Esophagus muscularis mucosa (tissue), 4 donors: ENCODE results near the gene CENPO. TPM values are rescaled to one million over a fixed set of nuclear protein-coding genes. Genes with fewer than 3 reads are reported as not detected.

Source experiments
- DNase-seq: peaks from one replicate; pipeline ENCODE4 v3.0.0-alpha.2; 2017; ENCODE audit errors: extremely low spot score
- H3K27ac ChIP-seq, 4 donors: fragments of 200-600 bp; sonication (generic); replicated peaks in 1 of 4; 1 replicate in 3 of 4; 2 replicates in 1 of 4; pipeline ENCODE4 v1.5.1; 2016 to 2019; ENCODE audit warnings: mild to moderate bottlenecking in 1 of 4
- H3K27me3 ChIP-seq, 4 donors: fragments of 200-600 bp; sonication (generic); one replicate each; pipeline versions ENCODE4 v1.5.1 to v1.6.0; 2016 to 2019
- H3K36me3 ChIP-seq, 4 donors: fragments of 200-600 bp; sonication (generic); one replicate each; pipeline ENCODE4 v1.5.1; 2016 to 2019
- H3K4me1 ChIP-seq, 4 donors: fragments of 200-600 bp; sonication (generic); one replicate each; pipeline ENCODE4 v1.5.1; 2016 to 2019
- H3K4me3 ChIP-seq, 4 donors: fragments of 200-600 bp; sonication (generic); 1 replicate in 2 of 4; 2 replicates in 2 of 4; pipeline ENCODE4 v1.5.1; 2016 to 2019; ENCODE audit warnings: mild to moderate bottlenecking in 4 of 4, moderate library complexity in 1 of 4
- H3K9me3 ChIP-seq, 4 donors: fragments of 200-600 bp; sonication (generic); 1 replicate in 3 of 4; 2 replicates in 1 of 4; pipeline ENCODE4 v1.5.1; 2016 to 2019
- CTCF ChIP-seq, 3 experiments: fragments of 200-600 bp in 2 of 3; fragments of 450-650 bp in 1 of 3; sonication (generic) in 2 of 3; IDR thresholded peaks; one replicate each; pipeline ENCODE4 v1.5.1; 2017 to 2019; ENCODE audit warnings: antibody characterized with exemption in 3 of 3, mild to moderate bottlenecking in 2 of 3, moderate library complexity in 1 of 3
- EP300 ChIP-seq: sonication (generic); formaldehyde crosslinking; IDR thresholded peaks from one replicate; pipeline ENCODE4 v1.6.1; 2017; ENCODE audit warnings: antibody characterized with exemption
- POLR2A ChIP-seq: fragments of 450-650 bp; IDR thresholded peaks from one replicate; pipeline ENCODE4 v1.6.1; 2017; ENCODE audit warnings: antibody characterized with exemption, moderate library complexity, mild to moderate bottlenecking, low read depth
- POLR2AphosphoS5 ChIP-seq, 2 donors: sonication (generic); formaldehyde crosslinking; IDR thresholded peaks; one replicate each; pipeline ENCODE4 v1.6.1; 2017; ENCODE audit warnings: antibody characterized with exemption in 2 of 2
- WGBS: methylation state at CpG from one replicate; pipeline ENCODE4 v1.1.5; 2018; 5-methylcytosine and 5-hydroxymethylcytosine counted together
- intact Hi-C: fragments of 100-400 bp; cut with DNase I; formaldehyde crosslinking; loops from one replicate; pipeline ENCODE4 v1.15.1; 2023
- total RNA-seq, 4 donors: library from RNA; depleted of rRNA; stranded (reverse); fragments of >200 nt; gene quantifications; one replicate each; pipeline versions ENCODE4 v1.1.0 to v1.2.1, GENCODE V29; 2016

CENPO gene
- total RNA-seq, 4 donors from 2014 or later = 1.2 to 2.7 (median 1.4) TPM

- H3K36me3 ChIP-seq = peaks cover 0 to 18% (median 6%) of the 10 kb centered on the region in 4 donors
- no peak overlapping the region for H3K4me3 ChIP-seq
- H3K27me3 ChIP-seq = no peaks in the 10 kb centered on the region
- peaks cover 8 to 11% (median 10%) of the 10 kb centered on the region in 4 donors for H3K4me1 ChIP-seq
- H3K27ac ChIP-seq = no peak overlapping the region
- no peaks in the 10 kb centered on the region for H3K9me3 ChIP-seq
- DNase-seq = no peak
- 78% methylated on average over 17 of the region's 17 CpGs for WGBS
- intact Hi-C loops = loop anchor here (1.0 kb wide), 1 partner anchor 419 kb away; no protein-coding TSS in a partner anchor
- no peak for TF ChIP-seq EP300
- TF ChIP-seq POLR2A = no peak
- no peak for TF ChIP-seq POLR2AphosphoS5 (IDR thresholded peaks at IDR 0.05)
- no peak for TF ChIP-seq CTCF (IDR thresholded peaks at IDR 0.05)
Observed at GRCh38 chr2:24828238-24828996, 35.2 kb downstream of the CENPO start.

- H3K4me3 ChIP-seq = no peak overlapping the region
- no peak for TF ChIP-seq CTCF (IDR thresholded peaks at IDR 0.05)
- no peak for TF ChIP-seq POLR2A
- no peak for TF ChIP-seq POLR2AphosphoS5 (IDR thresholded peaks at IDR 0.05)
- no peak for TF ChIP-seq EP300
- H3K27me3 ChIP-seq = no peaks in the 10 kb centered on the region
- no peak for DNase-seq
- H3K27ac ChIP-seq = no peak overlapping the region
- peaks cover 0 to 30% (median 21%) of the 10 kb centered on the region in 4 donors for H3K36me3 ChIP-seq
- H3K4me1 ChIP-seq = peaks cover 8 to 11% (median 10%) of the 10 kb centered on the region in 4 donors
- 81% methylated on average over 5 of the region's 5 CpGs for WGBS
- H3K9me3 ChIP-seq = no peaks in the 10 kb centered on the region
- intact Hi-C loops = no loop called here
Observed at GRCh38 chr2:24830351-24830750, 37.1 kb downstream of the CENPO start.

- no peaks in the 10 kb centered on the region for H3K9me3 ChIP-seq
- intact Hi-C loops = no loop called here
- 87% methylated on average over 11 of the region's 12 CpGs for WGBS
- peaks cover 0 to 32% (median 23%) of the 10 kb centered on the region in 4 donors for H3K36me3 ChIP-seq
- TF ChIP-seq EP300 (no peak), CTCF (IDR thresholded peaks at IDR 0.05) (no peak), POLR2AphosphoS5 (IDR thresholded peaks at IDR 0.05) (no peak), POLR2A (no peak)
- H3K27ac ChIP-seq = no peak overlapping the region
- DNase-seq = no peak
- H3K4me1 ChIP-seq = peaks cover 8 to 11% (median 10%) of the 10 kb centered on the region in 4 donors
- H3K27me3 ChIP-seq = no peaks in the 10 kb centered on the region
- no peak overlapping the region for H3K4me3 ChIP-seq
Observed at GRCh38 chr2:24830786-24831185, 37.6 kb downstream of the CENPO start.

- WGBS = 88% methylated on average over 13 of the region's 18 CpGs
- Histone ChIP-seq H3K4me3 (no peak overlapping the region), H3K9me3 (no peaks in the 10 kb centered on the region), H3K27me3 (no peaks in the 10 kb centered on the region), H3K27ac (no peak overlapping the region), H3K36me3 (peaks cover 3 to 35% (median 29%) of the 10 kb centered on the region in 4 donors), H3K4me1 (peaks cover 8 to 11% (median 10%) of the 10 kb centered on the region in 4 donors)
- intact Hi-C loops = no loop called here
- TF ChIP-seq POLR2A = no peak
- no peak for TF ChIP-seq EP300
- TF ChIP-seq POLR2AphosphoS5 (IDR thresholded peaks at IDR 0.05) = no peak
- TF ChIP-seq CTCF (IDR thresholded peaks at IDR 0.05) = no peak
- DNase-seq = no peak
Observed at GRCh38 chr2:24831221-24832072, 38.2 kb downstream of the CENPO start.
